Stimulated activated CD8-positive, alpha-beta memory T cell treated with anti-CD3 and anti-CD28 coated beads, Interleukin-4, amount 100 ng/mL, for 24 hours (primary cell): ENCODE data around the gene LTBP2.
"Not testable (repeated sequence)": the region's sequence is repeated elsewhere in the genome, so short reads cannot be mapped to it uniquely, and the experiment has no call there.

Experiments
- DNase-seq: peaks from one replicate; pipeline ENCODE4 v3.0.0-alpha.2; 2020; ENCODE audit warnings: low read depth

The LTBP2 gene

GRCh38 chr14:74482571-74482970 is 129.5 kb downstream of the LTBP2 start:
- DNase-seq, result no peak

- no peak for DNase-seq
Measured at GRCh38 chr14:74480046-74480445, 132.0 kb downstream of the LTBP2 start.

- no peak for DNase-seq
Measured at GRCh38 chr14:74478996-74479635, 132.9 kb downstream of the LTBP2 start.

- DNase-seq, result no peak
Measured at GRCh38 chr14:74476607-74477006, 135.4 kb downstream of the LTBP2 start.

- DNase-seq, result no peak
Measured at GRCh38 chr14:74476107-74476506, 135.9 kb downstream of the LTBP2 start.

GRCh38 chr14:74475678-74476077 is 136.4 kb downstream of the LTBP2 start:
- DNase-seq, result no peak

- DNase-seq, result no peak
Measured at GRCh38 chr14:74474376-74474775, 137.7 kb downstream of the LTBP2 start.

GRCh38 chr14:74472601-74473000 is 139.4 kb downstream of the LTBP2 start:
- no peak for DNase-seq

GRCh38 chr14:74469548-74470518 is 142.2 kb downstream of the LTBP2 start:
- no peak for DNase-seq

GRCh38 chr14:74468513-74468912 is 143.5 kb downstream of the LTBP2 start:
- DNase-seq, result no peak

- no peak for DNase-seq
Measured at GRCh38 chr14:74465335-74465734, 146.7 kb downstream of the LTBP2 start.

- DNase-seq, result no peak
Measured at GRCh38 chr14:74464785-74465184, 147.3 kb downstream of the LTBP2 start.

- no peak for DNase-seq
Measured at GRCh38 chr14:74463697-74464096, 148.3 kb downstream of the LTBP2 start.

- no peak for DNase-seq
Measured at GRCh38 chr14:74462993-74463392, 149.0 kb downstream of the LTBP2 start.

- no peak for DNase-seq
Measured at GRCh38 chr14:74459976-74460375, 152.1 kb downstream of the LTBP2 start.

GRCh38 chr14:74459289-74459946 is 152.6 kb downstream of the LTBP2 start:
- DNase-seq, result peak; percentile 2

GRCh38 chr14:74457565-74457895 is 154.5 kb downstream of the LTBP2 start:
- no peak for DNase-seq

- no peak for DNase-seq
Measured at GRCh38 chr14:74456684-74457564, 155.1 kb downstream of the LTBP2 start.

GRCh38 chr14:74454397-74454796 is 157.6 kb downstream of the LTBP2 start:
- not testable (repeated sequence) for DNase-seq
